Measurements from ENCODE around the gene KRTAP4-4.
A peak's percentile ranks its signal among the peaks of the same experiment; 100 is the strongest.
"Not testable (repeated sequence)": the region's sequence is repeated elsewhere in the genome, so short reads cannot be mapped to it uniquely, and the experiment has no call there.

Gene KRTAP4-4

DNA sequence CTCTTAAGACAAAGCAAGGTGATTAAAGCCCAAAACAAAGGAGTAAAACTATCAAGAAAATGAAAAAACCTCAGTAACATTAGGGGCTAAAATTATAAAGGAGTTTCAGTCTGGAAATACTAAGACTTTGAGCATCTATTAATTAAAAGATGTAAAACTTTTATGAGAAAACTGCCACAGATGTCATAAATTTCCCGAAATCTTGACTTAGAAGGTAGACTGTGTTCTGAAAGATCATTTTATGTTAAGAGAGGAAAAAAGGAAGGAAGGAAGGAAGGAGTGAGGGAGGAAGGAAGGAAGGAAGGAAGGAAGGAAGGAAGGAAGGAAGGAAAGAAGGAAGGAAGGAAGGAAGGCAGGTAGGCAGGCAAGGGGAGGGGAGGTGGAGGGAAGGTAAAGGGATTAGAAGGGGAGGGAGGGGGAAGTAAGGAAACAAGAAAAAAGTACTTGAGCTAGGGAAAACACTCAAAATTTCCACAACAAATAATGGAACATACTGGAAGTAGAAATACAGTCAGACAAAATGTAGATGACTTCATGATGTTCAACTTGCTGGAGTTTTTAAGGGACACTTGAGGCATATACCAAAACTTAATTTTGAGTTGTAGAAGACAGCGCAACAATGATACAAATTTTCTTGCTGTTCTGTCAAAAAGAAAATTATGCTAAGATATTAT lies 12.9 kb downstream of the KRTAP4-4 start:
- DNase-seq = no peak

DNA sequence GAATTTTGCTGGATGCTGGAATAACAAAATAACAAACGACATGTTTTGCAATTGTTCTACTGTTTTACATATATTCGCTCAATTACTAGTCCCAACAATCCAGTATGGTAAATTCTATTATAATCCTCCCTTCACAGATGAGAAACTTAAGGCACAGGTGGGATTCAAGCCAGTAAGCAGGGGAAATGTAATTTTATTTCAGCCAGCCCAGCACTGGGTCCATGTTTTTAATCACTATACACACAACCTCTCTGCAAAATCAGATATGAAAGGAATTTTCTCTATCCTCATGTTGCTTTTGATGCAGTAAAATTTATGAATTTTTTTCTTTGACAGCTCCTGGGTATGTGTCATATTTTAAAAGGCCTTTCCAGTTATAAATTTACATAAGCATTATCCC lies 15.3 kb downstream of the KRTAP4-4 start:
- no peak for DNase-seq

DNA sequence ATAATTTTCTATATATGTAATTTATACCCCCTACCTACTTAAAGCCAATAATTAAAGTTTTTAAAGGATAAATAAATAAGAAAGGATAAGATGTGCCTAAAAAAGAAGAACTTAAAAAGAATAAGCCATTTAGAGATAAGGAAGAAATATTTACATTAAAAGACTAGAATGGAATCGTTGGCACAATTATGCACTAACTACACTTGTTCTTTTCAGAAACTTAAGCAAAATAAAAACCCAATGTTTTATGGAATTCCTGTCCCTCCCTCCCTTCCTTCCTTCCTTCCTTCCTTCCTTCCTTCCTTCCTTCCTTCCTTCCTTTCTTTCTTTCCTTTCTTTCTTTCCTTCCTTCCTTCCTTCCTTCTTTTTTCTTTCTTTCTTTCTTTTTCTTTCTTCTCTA lies 15.7 kb downstream of the KRTAP4-4 start:
- DNase-seq = no peak

DNA sequence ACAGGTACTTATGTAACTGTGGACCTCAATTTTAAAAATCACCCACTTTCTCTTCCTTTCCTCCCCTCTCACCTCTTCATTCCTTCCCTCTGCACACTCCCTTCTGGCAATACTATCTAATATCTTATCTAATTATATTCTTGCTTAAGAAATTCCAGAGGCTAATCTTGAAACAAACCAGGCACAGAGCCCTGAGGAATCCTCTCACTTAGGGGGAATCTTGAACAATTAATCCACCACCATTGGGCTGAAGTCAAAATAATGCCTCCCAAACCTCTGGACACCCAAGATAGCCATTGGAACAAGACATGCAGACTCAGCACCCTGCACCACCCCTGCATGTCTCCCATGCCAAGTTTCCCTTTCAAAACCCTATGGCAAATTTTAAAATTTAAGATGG lies 19.2 kb downstream of the KRTAP4-4 start:
- no peak for DNase-seq

DNA sequence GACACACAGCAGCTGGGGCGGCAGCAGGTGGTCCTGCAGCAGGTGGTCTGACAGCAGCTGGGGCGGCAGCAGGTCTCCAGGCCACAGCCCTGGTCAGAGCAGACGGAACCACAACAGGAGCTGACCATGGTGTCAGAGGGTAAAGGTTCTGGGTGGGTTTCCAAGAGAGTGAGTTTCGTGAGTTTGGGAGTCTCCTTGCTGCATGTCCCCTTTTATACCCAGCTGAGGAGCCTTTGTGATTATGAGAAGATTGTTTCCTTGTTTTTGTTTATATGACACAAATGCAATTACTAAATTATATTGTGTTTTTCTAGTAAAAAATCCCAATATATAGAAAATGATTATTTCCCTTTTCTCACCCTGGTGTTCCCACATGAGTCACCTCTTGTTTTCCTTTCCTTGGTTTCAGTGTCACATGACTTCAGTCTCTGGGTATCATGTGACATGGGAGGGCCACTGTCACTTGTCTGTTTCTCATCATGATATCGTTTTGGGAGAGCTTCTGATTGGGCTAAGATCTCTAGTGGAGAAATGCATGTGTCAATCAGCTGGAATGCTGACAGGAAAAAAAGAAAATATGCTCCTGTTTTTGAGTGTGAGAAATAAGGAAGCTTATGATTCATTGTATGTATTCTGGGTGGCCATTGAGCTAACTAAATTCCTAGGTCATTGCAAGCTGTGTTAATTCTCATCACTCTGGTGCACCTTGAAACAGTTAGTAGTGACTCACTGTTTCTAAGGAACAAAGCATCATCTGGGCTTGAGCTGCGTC lies 20.0 kb downstream of the KRTAP4-4 start, which contains the start of gene KRTAP4-6:
Gene KRTAP4-6, minus strand, starts transcription at position 185 of the 772 bp plus-strand sequence. Its CDS starts 57 bp downstream, at position 128.
- DNase-seq = peak; percentile 86

DNA sequence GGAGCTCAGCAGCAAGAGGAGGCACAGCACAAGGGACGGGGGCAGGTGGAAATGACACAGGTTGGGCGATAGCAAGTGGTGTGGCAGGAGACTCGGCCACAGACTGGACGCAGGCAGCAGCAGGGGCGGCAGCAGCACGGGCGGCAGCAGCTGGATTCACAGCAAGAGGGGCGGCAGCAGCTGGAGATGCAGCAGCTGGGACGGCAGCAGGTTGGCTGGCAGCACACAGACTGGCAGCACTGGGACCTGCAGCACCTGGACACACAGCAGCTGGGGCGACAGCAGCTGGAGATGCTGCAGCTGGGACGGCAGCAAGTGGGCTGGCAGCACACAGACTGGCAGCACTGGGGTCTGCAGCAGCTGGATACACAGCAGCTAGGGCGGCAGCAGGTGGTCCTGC lies 20.7 kb downstream of the KRTAP4-4 start:
- DNase-seq = not testable (repeated sequence)

DNA sequence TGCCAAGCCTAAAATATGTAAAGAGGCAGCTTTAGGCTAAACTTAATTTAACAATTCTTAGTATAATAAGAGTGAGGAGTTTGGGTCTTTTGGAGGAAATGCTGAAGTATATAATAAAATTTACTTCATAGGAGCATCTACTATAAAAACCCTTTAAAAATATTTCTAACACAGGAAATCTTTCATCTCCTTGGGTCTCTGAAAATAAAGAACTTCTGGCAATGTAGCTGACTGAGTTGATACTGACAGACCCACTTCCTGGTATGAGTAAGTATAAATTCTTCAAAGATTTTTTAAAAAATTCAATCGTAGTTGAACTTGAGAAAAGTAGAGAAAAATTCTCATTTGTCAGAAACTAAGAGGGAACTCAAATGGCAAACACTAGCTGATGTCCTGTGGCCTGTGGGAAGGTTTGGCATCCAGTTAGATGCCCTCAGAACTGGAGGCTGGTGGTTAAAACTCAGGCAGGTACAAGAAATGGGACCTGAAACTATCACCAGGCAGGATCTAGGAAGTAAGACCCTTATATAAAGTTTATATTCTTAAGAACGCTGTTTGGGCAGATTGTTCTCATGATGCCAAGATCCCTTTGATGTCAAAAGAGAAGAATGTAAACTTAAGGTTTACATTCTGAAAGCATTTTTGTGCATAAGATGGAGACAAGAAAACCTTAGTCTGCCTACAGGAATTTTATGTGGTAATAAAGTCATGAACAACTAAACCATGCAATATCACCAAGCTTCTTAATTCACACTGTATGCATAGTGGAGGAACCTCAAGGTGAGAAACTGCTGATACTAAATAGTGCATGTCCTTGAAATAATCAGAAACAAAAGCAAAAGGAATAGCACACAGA lies 26.4 kb downstream of the KRTAP4-4 start:
- DNase-seq = no peak

DNA sequence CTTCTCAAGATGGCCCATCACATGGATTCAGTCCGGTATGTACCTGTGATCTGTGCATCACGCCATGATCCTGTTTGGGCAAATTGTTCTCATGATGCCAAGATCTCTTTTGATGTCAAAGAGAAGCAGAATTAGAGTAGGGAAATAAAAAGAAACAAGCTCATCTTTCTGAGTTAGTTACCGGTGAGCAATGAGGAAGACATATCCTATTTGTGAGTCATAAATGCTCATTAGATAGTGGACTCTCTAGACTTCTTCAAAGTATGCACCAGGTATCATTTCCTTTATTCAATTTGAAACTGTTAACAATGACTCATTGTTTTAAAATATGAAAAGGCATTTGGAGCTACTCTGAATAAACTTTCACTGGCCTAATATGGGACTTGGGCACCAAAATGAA lies 28.6 kb downstream of the KRTAP4-4 start:
- peak; percentile 73 for DNase-seq

DNA sequence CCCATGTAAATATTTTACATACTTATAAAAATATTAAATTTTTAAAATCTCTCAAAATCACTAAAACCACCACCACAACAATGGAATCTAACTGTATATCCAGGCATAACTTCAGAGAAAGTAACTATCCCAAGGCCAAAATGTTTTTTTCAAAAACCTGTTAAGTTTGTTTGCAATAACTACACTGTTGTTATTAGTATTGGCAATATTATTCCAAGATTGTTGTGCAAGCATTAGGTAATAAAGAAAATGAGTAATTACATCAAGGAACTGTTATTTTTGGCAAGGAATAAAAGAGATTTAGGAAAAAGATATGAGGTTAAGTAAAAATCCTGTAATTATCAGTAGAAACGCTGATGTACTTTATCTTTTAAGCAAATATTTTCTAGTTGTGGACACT lies 33.2 kb downstream of the KRTAP4-4 start:
- DNase-seq = no peak

DNA sequence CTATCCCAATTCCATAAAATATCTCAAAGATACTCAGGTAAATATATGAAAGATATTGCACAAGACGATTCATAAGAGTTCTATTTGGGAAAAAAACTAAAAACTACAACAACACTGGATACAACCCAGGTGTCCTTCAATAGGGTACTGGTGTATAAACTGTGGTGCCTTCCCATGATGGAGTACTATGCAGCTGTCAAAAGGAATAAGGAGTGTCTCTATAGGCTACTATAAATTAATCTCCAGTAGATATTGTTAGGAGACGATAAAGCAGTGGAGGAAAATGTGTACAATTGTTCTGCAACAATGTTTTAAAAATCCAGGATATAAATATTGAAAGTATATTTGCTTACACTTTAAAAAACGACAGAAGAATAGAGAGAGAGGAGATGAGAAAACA lies 34.1 kb downstream of the KRTAP4-4 start:
- no peak for DNase-seq

DNA sequence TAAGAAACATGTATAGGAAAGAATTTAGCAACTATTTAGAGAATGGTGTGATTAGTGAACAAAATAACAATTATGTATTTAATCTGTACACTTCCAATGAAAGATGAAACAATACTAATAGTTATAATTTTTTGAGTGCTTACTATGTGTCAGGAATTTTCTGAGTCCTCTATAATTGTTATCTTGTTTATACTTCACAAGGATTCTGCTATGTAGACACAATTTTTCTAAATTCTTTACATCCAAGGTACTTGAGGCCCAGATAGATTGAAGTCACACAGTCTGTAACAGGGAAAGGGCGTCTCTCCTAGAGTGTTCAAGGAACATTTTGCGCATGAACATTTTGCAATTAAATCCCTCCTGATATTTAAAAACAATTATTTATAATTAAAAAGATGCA lies 35.5 kb downstream of the KRTAP4-4 start:
- DNase-seq = no peak

DNA sequence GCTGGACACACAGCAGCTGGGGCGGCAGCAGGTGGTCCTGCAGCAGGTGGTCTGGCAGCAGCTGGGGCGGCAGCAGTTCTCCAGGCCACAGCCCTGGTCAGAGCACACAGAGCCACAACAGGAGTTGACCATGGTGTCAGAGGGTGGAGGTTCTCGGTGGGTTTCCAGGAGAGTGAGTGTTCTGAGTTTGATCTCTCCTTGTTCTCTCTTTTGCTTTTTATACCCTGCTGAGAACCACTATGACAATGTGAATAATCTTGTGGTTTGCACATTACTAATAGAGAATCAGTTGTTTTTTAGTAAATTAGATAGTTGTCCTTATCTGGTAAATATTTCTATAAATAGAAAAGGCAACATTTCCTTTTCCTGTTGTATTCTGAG lies 36.6 kb downstream of the KRTAP4-4 start, which contains the start of gene KRTAP4-12:
Gene KRTAP4-12, minus strand, starts transcription at position 192 of the 381 bp plus-strand sequence. Its CDS starts 60 bp downstream, at position 132.
- DNase-seq = not testable (repeated sequence)

DNA sequence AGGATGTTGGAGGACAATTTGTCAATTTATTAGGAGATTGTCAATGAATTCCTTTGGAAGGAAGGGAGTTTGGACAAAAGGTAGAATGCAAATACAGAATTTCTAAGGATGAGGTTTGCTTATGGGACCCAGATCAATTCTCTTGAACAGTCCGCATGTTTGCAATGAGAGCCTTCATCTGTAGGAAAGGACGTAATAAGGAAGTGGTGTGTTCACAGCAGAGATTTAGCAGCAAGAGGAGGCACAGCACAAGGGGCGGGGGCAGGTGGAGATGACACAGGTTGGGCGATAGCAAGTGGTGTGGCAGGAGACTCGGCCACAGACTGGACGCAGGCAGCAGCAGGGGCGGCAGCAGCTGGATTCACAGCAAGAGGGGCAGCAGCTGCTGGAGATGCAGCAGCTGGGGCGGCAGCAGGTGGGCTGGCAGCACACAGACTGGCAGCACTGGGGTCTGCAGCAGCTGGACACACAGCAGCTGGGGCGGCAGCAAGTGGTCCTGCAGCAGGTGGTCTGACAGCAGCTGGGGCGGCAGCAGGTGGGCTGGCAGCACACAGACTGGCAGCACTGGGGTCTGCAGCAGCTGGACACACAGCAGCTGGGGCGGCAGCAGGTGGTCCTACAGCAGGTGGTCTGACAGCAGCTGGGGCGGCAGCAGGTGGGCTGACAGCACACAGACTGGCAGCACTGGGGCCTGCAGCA lies 37.1 kb downstream of the KRTAP4-4 start:
- not testable (repeated sequence) for DNase-seq

DNA sequence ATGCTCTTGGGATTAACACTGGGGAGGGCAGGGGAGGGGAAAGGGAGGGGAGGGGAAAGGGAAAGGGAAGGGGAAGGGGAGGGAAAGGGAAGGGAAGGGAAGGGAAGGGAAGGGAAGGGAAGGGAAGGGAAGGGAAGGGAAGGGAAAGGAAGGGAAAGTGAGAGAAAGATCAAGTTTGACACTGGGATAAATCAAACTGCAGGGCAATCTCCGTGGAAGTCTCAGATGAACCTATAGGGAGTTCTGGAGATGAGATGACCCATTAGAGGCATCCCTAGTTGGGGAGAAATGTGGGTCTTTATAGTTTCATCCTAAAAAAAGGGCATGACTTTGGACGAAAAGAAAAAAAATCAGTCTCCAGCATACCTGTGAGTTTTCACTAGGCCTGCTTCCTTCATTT lies 38.8 kb downstream of the KRTAP4-4 start:
- DNase-seq = no peak

DNA sequence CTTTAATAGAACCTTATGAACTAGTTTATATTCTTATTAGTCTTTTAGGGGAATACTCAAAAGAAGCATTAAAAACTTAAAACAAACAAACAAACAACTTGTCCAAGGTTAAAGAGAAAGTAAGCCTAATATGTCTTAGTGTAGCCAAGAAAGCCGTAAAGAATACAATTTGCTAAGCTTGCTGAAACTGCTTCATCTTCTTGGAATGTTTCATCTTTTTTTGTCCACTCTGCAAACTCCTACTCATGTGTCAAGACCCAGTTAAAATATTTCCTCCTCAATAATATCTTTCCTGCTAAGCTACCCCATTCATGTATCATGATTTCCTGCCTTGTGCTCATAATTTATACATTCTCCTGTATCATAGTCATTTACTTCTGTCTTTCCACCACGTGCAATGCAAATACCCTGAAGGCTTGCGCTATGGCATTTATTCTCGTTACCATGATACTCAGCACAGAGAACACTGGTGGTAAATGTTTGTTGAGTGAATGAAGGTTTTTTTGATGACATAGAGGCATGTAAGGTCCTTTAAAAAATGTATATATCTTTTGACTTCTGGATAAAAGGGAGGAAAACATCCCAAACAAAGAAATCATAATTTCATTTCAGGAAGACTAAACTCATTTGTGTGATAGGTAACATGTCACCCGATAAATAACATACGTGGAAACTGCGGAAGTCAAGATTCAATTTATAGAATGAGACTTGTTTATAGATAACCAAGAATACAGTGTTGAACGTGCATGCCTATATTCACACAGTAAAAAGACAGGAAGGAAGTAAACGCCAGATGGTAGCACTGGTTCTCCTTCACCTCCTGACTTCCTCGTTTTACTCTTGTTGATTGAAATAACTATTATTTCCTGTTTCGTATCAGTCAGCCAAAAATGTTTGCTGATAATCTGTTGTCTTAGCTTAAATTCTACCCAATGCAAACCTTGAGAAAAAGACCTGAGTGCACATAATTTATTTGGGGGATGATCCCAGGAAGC lies 40.6 kb downstream of the KRTAP4-4 start:
- peak; percentile 83 for DNase-seq

DNA sequence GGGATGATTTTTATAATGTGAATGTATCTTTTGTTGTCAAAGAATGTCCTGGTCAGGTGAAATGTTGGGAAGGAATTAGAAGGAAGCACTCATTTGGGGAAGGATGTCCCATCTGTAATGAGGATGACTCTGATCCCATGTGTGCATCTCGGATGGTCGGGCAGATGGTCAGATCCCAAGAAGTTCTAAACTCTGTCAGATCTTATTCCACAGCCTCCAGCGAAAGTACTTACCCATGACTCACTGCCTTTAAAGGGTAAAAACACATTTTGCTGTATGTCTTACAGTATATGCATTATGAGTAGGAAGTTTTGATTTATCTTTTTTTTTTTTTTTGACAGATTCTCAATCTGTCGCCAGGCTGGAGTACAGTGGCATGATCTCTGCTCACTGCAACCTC lies 41.8 kb downstream of the KRTAP4-4 start:
- DNase-seq = peak; percentile 82

DNA sequence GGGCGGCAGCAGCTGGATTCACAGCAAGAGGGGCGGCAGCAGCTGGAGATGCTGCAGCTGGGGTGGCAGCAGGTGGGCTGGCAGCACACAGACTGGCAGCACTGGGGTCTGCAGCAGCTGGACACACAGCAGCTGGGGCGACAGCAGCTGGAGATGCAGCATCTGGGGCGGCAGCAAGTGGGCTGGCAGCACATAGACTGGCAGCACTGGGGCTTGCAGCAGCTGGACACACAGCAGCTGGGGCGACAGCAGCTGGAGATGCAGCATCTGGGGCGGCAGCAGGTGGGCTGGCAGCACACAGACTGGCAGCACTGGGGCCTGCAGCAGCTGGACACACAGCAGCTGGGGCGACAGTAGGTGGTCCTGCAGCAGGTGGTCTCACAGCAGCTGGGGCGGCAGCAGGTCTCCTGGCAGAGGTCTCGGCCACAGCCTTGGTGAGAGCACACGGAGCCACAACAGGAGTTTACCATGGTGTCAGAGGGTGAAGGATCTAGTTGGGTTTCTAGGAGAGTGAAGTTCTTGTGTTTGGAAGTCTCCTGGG lies 42.6 kb downstream of the KRTAP4-4 start, which contains the start of gene KRTAP4-11:
Gene KRTAP4-11, minus strand, starts transcription at position 528 of the 541 bp plus-strand sequence. Its CDS starts 58 bp downstream, at position 470.
- not testable (repeated sequence) for DNase-seq

DNA sequence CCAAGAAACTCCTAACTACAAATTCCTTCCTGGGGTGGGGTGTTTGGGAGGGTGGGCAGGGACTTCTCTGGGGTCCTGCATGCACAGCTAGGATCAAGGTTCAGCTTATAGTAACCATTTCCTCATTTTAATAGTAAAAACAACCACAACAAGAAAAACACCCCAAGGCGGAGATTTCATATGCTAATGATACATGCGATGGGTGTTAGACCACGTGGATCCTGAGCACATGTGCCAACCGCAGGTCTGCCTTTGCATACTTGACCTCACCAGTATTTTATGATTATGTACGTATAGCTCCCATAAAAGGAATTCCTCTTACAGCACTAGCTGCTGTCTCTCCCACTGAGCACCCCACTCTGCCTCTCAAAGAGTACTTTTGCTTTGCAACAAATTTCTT lies 44.3 kb downstream of the KRTAP4-4 start:
- peak; percentile 66 for DNase-seq

DNA sequence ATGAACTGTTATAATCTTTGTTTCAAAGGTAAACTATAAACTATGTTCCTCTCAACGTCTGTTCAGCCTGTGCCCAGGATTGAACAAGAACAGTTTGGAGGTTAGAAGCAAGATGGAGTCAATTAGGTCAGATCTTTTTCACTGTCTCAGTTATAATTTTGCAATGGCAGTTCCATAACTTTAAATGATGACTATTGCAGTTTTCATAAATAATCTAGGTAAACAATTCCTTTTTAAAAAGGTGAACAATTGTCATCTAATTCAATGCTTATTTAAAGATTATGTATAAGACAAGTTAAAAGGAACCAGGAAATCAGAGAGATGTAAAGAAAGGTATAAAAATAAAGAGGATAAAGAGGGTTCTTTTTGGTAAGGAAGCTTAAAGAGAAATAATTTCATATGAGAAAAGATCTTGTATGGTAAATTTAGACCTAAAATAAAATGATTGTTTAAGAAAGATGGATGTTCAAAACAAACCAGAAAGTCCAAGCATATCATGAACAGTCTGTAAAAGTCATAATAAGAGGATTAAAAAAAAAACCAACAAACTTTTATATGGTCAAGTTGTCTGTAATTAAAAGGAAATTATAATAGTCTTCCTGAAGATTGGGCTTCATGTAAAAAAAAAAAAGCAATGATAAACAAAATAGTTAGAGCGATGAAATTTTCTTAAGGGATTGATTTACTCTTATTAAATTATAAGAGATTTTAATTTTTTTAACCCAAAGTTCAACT lies 49.2 kb downstream of the KRTAP4-4 start:
- no peak for DNase-seq

Measured in EL (cell line).